NCI-H2227 (cell line): ENCODE measurements around the gene CNTN5.
"Not testable (repeated sequence)": the region's sequence is repeated elsewhere in the genome, so short reads cannot be mapped to it uniquely, and the experiment has no call there.

Source experiments
- DNase-seq: peaks from one replicate; lab custom pipeline; 2025; ENCODE audit not compliant: unreplicated experiment; lab: John Stamatoyannopoulos, UW

Gene CNTN5

DNA sequence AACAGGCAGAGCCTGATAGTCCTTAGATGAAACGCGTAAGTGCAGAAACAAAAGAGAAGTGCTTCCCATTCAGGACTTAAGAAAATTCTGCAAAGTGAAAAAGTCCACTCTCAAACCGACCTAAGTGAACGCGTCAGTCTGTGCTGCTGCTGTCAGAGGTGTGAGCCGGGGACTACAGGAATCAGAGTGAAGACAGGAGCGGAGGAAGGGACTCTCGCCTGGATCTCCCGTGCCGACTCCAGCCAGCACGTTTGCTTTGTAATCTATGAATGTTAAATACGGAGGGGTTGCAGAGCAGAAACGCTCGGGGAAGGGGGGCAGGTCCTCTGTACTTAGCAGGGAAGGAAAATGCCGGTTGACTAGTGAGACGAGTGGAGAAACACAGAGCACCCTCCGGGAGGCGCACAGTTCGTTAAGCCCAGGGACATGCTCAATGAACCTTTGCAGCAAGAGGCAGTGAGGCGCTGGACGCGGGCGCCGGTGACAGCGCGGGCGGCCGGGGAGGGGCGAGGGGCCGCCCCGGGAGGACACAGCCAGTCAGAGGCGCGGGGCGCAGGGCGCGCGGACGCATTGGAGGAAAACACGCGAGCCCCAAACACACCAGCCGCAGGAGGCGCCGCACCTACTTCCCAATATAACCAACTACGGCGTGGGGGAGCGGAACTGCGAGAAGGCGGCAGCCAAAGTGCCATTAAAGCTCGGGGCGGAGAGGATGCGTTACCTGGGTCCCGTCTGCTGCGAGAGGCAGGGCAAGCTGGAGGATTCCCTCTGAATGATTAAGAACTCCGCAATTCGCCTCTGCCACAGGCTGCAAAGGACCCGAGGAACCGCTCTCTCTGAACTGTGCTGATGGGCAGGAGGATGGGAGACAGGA is at the start of gene CNTN5:
CNTN5 (plus strand) TSS at position 598 of the 874 bp plus-strand sequence.
- no peak for DNase-seq

GRCh38 chr11:98979205-98979604 is 41.5 kb upstream of the CNTN5 start:
- no peak for DNase-seq

DNA sequence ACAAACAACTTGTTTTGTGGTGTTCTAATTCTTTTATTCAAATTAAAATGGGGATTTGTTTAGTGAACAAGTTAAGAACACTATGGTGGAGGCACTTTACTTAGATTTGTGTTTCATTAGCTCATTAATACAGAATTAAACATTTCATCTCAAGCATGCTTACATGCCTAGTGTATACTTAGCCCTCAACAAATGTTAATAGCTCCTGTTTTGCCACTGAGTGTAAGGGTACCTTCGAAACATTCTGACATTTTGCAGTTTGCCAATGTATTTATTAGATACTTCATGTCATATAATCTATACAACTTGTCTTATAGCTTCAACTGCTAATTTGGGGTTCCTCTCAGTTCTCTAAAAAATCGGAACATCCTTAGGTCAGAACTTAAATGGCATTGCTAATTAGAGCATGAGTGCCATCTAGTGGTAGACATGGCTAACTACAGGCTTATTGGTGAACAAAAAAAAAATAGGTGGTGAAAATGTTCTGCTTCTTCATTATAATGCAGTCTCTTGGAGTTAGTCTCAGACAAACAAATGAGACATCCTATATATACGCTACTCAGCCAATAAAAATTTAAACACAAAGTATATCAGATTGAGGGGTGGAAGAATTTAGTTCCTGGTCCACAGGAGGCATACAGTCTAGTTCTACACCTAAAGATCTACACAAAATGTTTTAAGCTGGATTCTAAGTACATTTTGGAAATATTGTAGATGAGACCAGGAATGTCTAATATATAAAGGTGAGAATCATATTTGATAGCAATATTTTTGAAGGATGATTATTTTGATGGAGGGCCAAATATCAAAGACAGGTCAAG is 4.9 kb upstream of the CNTN5 start:
- DNase-seq = no peak

DNA sequence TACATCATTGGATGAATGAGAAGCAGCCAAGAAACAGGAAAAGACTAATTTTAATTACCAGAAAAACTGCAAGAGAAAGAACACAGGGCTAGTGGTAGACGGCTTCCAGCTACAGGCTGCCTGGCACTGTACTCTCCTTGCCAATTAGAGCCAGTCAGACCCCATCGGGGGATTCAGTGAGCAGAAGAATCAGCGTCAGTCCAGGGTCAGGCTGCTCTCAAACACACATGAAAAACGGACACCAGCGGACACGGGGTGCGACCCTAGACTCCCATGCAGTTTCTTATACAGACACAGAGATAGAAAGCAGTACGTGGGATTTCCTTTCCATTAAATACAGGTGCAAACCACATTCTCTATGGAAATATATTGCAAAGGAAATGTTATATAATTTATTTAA is 1.1 kb upstream of the CNTN5 start:
- no peak for DNase-seq

GRCh38 chr11:99037057-99037456 is 16.3 kb downstream of the CNTN5 start:
- DNase-seq = no peak

- DNase-seq = no peak
Measured at GRCh38 chr11:99063331-99063730, 42.6 kb downstream of the CNTN5 start.

GRCh38 chr11:99065121-99065520 is 44.4 kb downstream of the CNTN5 start:
- DNase-seq = no peak

- DNase-seq = no peak
Measured at GRCh38 chr11:99066618-99067317, 46.0 kb downstream of the CNTN5 start.

GRCh38 chr11:99068832-99069231 is 48.1 kb downstream of the CNTN5 start:
- DNase-seq = no peak

DNA sequence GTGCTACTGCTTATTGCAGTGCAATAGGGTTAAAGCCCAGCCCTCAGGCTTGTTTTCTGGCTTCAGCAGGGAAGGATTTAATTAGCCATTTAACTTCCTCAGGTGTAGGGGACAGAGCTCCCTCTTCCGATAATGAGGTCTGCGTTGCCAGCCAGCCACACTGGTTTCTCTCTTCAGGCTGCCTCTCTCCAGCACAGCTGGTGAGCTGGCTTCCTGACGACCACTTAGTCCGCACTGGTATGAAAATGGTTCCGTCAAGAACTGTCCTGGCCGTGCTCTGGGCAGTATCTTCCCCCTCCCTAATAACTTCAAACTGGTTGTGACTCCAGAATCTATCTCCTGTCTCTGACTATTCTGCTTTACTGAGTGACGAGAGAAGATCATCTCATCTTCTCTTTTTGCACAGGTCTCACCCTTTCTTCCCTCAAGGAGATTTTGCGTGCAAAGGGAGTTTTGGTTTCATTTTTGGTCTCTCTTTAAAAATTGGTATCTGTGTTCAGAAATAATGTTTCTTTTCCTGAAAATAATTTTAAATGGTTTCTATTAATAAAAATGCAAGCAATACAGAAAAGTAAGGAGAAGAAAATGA is 49.2 kb downstream of the CNTN5 start:
- DNase-seq = no peak

DNA sequence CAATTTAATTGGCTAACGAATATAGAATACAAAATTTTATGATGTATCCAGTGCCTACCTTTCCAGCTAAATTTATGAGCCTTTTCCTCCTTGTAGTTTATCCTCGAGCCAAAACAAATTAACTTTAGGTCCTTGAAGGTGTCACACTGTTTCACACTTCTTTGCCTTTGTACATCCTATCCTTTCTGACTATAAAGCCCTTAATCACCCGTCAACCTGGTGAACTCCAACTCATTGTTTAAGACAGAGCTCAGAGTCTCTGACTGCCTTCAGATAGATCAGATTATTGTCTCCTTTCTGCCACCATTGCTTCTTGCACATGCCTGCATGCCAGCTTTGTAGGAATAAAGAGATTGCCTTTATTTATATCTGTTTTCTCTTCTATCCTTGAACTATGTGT is 58.8 kb downstream of the CNTN5 start:
- DNase-seq = no peak

DNA sequence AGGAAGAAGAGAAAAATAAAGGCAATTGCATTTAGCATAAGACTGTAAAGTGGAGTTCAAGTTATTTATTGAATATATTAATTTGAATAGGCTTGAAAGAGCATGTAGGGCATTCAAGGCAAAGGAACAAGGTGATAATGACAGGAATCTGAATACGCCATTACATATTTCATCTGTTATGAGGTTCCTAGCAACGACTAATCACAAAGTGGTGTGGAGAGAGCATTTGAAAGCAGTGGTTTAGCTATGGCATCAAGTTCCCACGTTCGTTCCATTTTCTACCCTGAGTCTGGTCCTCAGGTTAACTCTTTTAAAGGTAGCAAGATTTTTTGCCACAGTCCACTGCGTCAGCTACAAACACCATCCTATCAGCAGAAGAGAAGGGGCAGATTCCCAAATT is 59.4 kb downstream of the CNTN5 start:
- DNase-seq = no peak

DNA sequence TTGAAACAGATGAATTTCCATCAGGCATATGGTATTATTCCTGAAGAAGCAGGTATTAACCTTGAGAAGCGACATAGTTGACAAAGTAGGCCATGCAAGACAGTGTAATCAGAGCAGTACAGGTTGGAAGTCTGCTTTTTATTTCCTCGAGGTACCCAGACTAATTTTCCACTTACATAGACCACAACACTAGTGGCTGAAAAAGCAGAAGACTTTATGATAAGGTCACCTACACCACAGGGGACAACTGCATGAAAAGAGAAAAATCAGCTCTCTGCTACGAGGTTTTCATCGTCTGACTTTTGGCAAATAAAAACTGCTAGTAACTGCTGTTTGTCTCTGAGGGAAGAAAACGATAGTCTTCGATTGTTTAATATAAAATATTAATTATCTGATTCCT is 77.5 kb downstream of the CNTN5 start:
- DNase-seq = no peak

DNA sequence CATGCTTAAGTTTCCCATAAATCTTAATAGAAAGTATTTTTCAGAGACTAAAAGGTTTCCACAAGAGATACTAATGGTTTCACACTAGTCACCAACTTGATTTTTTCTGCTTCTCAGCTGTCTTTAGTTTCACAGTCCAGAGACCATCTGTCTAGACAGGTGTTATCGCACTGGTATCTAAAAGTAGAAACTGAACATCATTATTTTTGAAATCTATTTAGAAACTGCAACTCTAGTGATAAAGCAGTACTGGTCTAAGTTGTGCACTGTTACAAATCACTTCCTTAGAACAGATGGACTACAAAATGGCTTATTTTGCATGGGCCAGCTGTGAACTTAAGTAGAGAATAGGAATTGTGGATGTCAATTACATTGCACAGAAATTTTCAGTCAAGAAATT is 78.0 kb downstream of the CNTN5 start:
- no peak for DNase-seq

DNA sequence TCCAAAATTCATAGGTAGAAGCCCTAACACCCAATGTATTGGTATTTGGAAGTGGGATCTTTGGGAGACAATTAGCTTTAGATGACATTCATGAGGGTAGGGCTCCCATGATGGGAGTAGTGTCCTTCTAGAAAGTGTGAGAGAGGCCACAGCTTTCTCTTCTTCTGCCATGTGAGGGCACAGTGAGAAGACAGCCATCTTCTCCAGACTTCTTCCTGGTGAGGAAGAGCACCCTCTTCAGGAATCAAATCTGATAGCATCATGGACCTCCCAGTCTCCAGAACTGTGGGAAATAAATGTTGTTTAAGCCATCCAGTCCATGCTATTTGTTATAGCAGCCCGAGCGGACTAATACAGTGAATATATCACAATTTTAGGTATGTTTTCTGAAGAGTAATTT is 96.9 kb downstream of the CNTN5 start:
- no peak for DNase-seq

- not testable (repeated sequence) for DNase-seq
Measured at GRCh38 chr11:99133862-99134261, 113.1 kb downstream of the CNTN5 start.

DNA sequence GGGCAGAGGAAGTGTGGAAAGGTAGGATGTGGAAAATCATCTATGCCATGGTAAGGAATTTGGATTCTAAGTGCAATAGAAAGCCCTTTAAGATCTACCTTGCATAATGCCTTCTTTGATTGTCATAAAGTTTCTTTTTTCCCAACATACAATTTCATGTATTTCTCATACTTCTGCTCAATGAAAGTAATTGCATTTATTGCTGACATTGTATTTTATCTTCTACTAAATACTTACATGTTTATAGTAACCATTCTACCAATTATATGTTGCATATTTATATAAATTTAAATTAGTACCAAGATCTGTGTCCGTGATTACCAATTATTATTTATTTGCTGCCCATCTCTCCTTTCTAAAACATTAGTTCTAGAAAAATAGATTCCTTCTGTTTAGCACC is 114.8 kb downstream of the CNTN5 start:
- DNase-seq = no peak

- DNase-seq = no peak
Measured at GRCh38 chr11:99142237-99142636, 121.5 kb downstream of the CNTN5 start.

DNA sequence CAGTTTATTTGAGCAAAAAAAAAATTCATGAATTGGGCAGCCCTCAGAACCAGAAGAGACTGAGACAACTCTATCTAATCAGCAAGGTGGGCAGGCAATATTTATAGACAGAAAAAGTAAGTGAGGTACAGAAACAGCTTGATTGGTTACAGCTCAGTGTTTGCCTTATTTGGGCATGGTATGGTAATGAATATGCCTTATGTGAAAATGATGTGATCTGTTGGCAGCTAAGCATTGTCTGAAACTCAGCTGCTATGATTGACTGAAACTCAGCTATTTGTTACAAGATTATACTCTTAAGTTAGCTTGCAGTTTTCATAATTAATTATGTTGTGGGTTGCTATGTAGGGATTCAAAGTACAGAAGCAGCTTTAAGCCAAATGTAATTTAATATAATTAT is 127.6 kb downstream of the CNTN5 start:
- no peak for DNase-seq

DNA sequence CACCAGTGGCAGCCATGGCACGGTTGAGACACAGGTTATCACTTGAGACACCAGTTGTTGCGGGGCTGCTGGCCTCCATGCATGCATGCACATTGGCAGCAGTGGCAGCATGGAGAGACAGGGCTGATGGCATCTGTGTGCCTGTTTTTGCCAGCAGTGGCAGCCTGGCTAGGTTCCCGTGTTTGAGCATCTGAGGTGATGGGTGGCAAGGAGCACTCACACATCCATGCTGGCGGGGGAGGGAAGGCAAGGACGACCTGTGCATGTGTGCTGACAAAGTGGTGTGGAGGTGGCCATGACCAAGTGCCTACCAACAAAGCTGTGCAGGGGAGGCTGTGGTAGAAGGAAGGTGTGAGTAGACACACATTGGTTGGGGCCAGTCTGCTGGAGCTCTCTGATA is 133.5 kb downstream of the CNTN5 start:
- DNase-seq = no peak

DNA sequence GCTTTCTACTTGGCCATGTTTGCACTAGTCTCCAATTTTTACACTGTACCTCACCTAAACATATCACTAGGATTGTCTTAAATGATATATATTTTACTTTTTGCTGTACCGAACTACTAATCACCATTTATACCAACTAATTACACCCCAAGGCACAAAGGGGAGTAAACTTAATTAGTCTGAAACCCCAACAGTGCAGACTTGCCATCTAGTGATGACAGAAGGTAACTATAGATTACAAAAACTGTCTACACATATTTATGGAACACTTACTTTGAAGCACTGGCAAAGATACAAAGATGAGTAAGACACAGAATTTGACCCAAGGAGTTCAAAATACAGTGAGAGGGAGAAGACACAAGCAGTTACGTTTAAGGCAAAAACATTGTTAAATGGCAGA is 139.7 kb downstream of the CNTN5 start:
- no peak for DNase-seq
